ENCODE data around the gene OLIG1.

The OLIG1 gene

DNA sequence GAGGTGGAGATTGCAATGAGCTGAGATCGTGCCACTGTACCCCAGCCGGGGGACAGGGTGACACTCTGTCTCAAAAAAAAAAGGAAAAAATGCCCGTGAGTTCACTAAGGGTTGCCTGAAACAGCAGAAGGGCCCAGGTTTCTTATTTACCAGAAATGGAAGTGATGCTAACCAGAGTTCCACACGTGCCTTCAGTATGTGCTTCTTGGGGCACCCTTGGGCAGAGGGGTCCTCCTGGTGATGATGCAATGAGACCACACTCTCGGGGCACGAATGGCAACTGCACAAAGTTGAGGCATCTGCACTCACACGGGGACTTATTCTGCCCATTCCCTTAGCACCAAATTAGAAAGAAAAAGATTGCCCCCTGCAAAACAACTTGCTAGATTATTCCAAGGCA is 29.2 kb downstream of the OLIG1 start:
- DNase-seq (ENCODE audit: low read depth in 2 of 2), result no peak

DNA sequence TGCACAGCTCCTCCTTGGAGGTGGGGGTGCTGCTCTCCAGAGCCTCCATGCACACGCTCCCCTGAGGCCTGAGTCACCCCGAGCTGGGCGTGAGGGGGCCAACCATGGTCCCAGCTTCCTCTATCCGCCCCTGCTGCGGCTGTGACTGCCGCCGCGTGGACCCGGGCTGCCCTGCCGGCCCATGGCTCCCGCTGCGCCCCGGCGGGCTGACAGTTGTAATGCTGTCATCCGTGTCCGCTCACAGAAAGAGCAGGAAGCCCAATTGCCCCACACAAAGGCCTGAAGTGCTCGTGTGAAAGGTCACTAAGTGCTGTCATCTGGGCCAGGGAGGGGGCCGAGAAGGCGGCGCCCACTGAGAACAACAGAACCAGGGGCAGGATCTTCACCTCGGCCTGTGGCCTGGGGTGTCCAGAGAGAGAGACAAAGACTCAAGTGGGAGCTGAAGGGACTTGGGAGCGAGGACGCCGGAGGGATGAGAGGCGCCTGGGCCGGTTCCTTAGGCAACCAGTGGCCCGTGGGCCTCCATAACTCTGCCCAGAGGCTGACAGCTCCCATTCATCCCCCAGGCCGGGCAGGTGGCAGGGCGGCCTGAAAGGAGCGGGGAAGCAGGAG is 31.5 kb downstream of the OLIG1 start:
- no peak for DNase-seq (ENCODE audit: low read depth in 2 of 2)

DNA sequence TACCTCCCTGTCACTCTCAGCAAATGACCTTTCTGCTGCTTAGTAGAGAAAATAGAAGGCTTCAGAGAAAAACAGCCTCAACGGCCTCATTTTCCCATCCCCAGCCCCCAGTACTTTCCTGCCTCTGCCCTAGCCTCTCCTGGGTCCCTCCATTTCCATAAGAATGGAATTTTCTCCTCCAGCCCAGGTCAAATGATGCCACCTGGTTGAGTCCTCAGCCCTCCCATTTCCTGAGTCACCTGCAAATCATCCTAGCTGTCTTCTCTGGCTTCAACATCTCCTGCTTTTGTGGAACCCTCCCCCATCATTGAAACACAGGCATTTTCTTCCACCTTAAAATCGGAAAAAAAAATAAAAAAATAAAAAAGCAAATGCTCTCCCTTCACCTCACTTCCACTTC is 35.1 kb downstream of the OLIG1 start:
- no peak for DNase-seq (ENCODE audit: low read depth in 2 of 2)

DNA sequence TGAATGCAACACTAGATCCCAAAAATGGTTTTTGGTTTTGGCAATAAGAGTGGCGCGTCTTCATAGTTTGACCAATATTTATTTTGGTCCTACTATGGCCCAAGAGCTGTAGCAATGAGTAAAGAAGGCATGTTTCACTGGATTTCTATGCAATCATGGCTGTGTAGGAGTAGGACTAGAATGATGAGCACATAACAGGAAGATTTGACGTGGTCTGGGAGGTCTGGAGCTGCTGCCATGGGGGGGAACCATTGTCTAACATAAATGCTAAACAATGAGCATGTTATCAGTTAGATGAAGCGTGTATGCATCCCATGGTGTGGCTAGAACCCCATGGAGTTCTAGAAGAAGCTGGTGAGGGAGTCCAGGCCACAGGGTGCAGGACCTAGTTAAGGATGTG is 38.3 kb downstream of the OLIG1 start:
- no peak for DNase-seq (ENCODE audit: low read depth in 2 of 2)

DNA sequence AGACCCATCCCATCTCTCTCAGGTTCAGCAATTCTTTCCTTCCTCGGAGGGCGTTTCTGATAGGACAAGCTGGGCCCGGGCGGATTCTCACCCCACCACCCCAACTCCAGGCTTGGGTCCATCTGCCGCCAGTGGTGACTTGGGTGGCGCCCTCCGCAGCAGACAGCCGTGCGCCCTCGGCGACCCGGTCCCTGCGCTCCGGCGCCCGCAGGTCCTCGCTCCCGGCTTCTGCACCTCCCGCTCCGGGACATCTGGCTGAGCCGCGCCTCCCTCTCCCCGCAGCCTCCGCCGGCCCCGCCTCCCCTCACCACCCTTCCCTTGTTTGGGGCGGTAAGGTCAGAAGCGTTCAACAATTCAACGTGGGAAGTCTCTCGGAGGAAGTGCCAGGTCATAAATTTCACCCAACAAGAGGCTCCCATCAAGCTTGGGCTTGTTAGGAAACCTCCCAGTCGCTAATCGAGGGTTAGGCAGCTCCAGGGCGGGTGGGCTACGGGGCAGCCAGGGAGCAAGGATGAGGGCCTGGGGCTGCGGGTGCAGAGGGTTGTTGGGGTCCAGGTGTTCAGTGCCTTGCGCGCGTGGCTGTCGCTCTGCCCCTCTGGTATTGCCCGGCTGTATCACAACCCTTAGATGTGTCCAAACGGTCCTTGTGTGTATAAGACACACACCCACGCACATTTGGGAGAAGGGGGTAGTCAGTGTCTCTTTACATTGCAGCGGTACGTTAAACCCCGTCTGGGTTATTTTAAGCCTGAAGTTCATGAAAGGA is 39.8 kb downstream of the OLIG1 start:
- no peak for DNase-seq (ENCODE audit: low read depth in 2 of 2)

DNA sequence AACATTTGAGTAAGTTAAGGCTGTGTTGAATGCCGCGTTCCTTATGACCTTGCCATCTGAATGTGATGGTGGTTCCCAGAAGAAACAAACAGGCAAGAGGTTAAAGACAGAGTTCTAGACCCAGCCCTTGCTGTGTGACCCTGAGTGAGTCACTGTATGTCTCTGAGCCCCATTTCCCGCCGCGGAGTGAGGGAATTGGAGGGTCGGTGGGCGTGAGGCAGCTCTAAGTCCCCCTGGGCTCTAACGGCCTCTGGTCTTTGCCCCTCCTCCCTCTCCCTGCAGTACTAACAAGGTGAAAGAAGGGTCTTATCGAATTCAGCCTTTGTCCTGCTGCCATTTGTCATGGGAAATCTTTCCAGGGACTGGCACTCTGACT is 40.4 kb downstream of the OLIG1 start:
- no peak for DNase-seq (ENCODE audit: low read depth in 2 of 2)

DNA sequence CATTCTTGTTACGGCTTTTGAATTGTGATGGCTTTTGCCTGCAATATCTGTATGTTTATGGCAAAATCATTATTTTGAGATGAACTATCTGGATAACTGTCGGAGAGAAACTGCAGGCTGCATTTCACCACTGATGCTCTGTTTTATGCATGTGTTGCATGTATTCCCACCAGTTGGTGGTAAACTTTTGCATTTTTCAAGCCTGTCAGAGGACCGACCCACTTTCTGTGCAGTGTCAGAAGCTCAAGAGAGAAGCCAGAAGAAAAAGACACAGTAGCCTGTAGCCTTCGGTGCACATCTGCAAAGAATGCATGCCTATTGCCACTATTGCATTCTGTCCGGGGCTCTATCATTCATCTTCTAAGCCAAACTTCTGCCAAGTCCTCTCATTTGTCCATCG is 41.6 kb downstream of the OLIG1 start:
- no peak for DNase-seq (ENCODE audit: low read depth in 2 of 2)

DNA sequence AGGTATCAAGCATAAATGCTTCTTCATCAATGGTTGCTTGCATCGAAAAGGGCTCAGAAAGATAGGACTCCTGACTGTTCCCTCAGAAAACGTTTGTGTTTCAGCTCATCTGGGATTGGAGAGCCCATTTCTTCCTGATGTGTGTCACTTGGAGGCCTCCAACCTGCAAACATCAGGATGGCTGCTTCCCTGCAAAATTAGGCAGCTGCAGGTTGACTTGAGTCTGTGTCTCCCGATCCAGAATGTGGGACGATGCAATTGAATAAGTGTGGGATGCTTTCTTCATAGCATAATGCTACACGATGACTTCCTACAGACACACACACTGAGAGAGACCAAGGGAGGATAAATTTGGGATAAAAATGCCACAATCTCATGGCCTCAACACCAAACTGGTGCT is 42.2 kb downstream of the OLIG1 start:
- no peak for DNase-seq (ENCODE audit: low read depth in 2 of 2)

DNA sequence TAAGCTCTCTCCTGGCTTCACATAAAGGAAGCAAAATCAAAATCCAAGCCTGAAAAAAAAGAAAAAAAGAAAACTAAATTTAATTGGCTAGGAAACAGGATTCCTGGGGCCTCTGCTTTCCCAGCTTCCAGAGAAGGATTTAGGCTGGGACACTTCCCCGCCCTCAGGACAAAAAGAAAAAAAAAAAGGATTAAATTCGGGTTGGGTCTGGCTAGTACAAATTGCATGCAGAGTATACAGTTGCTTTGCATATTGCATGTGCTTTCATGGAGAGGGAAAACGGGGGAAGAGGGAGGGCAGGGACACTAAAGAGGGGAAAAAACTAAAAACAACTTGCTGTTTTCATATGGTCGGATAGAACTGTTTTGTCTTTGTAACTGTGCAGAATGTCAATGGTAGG is 42.7 kb downstream of the OLIG1 start:
- DNase-seq (ENCODE audit: low read depth in 2 of 2), result no peak

DNA sequence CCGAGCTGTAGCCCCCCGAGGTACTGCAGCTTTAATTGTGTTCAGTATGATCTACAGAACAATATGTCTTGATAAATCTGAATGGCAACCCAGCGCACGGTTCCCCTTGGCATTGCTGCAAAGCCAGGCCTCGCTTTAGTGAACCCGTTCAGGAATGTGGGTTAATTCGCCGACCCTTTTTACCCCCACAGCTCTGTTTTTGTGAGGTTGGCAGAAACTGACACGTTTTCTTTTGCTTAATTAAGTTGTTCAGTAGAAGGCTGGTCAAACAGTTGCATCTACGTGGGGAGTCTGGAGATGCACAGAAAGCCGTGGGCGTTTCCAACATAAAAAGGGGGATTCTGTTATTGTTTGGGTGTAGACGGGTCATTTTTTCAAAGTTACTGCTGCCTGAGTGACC is 43.2 kb downstream of the OLIG1 start:
- no peak for DNase-seq (ENCODE audit: low read depth in 2 of 2)

DNA sequence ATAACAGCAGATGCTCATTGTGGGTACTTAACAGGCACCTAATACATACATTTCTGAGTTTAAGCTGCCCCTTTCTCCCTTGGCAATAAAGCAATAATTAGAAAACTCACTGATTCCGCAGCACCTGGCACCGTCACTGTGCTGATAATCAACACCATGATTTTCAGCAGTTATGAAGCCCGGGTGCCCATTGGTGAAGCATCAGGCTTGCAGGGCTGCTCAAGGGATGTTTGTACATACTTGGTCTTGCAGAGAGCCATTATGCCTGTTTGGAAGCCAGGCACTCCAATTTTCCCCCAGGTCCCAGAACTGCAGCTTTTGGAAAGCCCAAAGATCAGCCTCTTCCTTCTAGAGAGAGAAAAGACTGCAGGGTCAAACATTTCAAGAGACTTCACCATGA is 44.3 kb downstream of the OLIG1 start:
- DNase-seq (ENCODE audit: low read depth in 2 of 2), result no peak

DNA sequence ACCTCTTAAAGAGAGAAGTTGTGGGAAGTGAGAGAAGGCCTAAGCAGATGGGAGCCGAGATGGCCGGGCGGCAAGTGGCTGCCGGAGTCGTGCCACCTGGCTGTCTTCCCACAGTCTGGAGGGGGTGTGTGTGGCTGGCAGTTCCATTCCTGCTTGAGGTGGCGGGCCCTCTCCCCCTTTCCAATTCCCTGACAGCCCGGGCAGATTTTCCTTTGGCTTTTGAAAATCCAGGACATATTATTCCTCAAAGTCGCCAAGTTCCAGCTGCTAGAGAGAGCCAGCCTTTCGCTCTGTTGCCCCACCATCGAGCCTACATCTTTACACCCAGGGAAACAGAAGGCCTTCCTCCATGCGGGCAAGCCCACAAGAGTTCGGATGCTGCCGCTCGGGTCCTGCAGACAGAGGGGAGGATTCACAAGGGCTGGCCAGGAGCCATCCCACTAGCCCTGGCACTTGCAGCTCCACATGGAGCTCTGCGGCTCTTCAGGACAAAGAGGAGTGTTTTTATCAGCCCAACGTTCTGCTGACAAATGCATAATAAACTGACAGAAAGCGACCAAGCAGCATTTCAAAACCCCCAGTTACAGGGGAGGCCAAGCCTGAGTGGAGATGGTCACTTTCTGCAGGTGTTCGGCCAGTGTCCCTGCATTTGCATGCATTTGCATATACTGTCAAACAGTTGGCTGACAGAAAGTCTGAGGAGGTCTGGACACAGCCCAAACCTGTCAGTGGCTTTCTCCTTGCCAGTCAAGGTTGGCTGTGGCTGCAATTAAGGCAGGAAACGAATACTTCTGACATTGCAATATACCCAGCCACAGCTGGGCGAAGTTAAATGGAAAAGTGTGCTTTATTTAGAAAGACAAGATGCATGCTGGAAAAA is 45.9 kb downstream of the OLIG1 start:
- no peak for DNase-seq (ENCODE audit: low read depth in 2 of 2)

DNA sequence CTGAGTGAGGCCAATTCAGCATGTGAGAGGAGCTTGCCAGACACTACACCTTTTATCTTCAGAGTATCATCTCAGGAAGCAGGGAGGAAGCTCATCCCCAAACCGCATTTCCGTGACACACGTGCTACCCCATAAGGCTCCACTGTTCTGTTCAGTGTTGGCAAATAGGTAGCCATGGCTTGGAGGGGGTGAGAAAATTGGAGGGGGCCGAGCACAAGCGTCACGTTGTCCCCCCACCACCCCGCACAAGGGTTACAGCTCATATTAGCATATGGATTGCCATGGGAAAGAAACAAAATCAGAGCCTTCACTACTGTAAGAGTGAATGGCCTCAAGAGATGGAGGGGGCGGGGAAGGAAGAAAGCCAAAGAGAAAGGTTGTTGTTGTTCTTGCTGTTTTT is 46.7 kb downstream of the OLIG1 start:
- DNase-seq (ENCODE audit: low read depth in 2 of 2), result no peak

DNA sequence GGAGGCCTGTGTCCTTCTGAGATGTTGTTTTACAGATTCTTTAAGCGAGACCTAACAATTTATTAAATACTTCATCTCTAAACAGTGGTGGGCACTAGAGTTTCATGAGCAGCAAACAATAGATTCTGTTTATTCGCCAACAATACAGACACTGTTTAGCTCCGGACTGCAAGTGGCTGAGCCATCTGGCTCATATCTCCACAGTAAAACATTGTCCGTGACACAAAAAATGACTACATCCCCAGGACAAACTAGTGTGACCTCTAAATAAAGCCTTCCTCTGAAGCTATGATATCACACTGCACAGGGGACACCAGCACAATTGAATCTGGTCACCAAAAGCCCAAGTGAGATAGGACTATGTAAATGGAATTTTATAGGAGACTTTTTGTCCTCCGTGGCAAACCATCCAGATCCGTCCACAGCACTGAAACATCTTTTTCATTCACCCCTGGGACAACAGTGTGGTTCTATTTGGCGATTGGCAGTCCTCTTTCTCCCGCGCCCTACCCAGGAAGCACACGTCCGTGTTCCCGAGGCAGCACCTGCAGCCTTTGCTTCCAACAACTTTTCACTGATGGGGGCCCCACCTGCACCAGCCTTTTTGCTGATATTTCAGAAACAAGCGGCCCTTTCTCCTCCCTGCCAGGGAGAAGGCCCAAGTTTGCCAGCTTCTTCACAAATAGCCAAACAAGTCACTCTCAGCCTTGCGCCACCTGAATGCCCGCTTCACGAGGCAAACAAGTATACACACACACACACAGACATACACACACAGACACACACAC is 47.4 kb downstream of the OLIG1 start:
- DNase-seq (ENCODE audit: low read depth in 2 of 2), result no peak
